KMS-11 (cell line): ENCODE results near the gene GUCA1A.
"Not testable (repeated sequence)": the region's sequence is repeated elsewhere in the genome, so short reads cannot be mapped to it uniquely, and the experiment has no call there.

ENCODE experiments used
- H2AFZ ChIP-seq: fragments of 200-600 bp; sonication (generic); 2 replicates; pipeline ENCODE4 v1.6.1; 2016; ENCODE audit warnings: antibody characterized with exemption, mixed run types, low read depth
- H3K27ac ChIP-seq: fragments of 200-600 bp; sonication (generic); 2 replicates; pipeline ENCODE4 v1.6.1; 2016; ENCODE audit warnings: mild to moderate bottlenecking, mixed run types
- H3K27me3 ChIP-seq: fragments of 200-600 bp; sonication (generic); 2 replicates; pipeline ENCODE4 v1.6.1; 2017; ENCODE audit warnings: mild to moderate bottlenecking, low read depth, mixed run types, moderate library complexity; ENCODE audit not compliant: insufficient read depth
- H3K36me3 ChIP-seq: fragments of 200-600 bp; sonication (generic); 2 replicates; pipeline ENCODE4 v1.6.1; 2017; ENCODE audit warnings: mild to moderate bottlenecking, mixed run types; ENCODE audit not compliant: insufficient read depth
- H3K4me1 ChIP-seq: fragments of 200-600 bp; sonication (generic); 2 replicates; pipeline ENCODE4 v1.6.1; 2016; ENCODE audit warnings: mild to moderate bottlenecking, low read depth, mixed run types; ENCODE audit not compliant: poor library complexity, severe bottlenecking
- H3K4me2 ChIP-seq: fragments of 200-600 bp; sonication (generic); 2 replicates; pipeline ENCODE4 v1.7.0; 2016; ENCODE audit warnings: mild to moderate bottlenecking, mixed run types
- H3K4me3 ChIP-seq: fragments of 200-600 bp; sonication (generic); IDR thresholded peaks from 2 replicates; pipeline ENCODE4 v1.6.1; 2017; ENCODE audit warnings: low read depth, low read length, mixed read lengths; ENCODE audit not compliant: insufficient read depth
- H3K79me2 ChIP-seq: fragments of 200-600 bp; sonication (generic); 2 replicates; pipeline ENCODE4 v1.6.1; 2016; ENCODE audit warnings: low read depth, mixed run types; ENCODE audit not compliant: insufficient read depth
- H3K9ac ChIP-seq: fragments of 200-600 bp; sonication (generic); 2 replicates; pipeline ENCODE4 v1.6.1; 2016; ENCODE audit warnings: mild to moderate bottlenecking, mixed run types
- H4K20me1 ChIP-seq: fragments of 200-600 bp; sonication (generic); 2 replicates; pipeline ENCODE4 v1.6.1; 2016; ENCODE audit warnings: mild to moderate bottlenecking, mixed run types; ENCODE audit not compliant: insufficient read depth
- TF ChIP-seq, protein P1 (sequence below): fragments of 200-600 bp; sonication (generic); conservative IDR thresholded peaks from 2 replicates; pipeline ENCODE4 v1.6.1; 2017; ENCODE audit warnings: low read depth, mild to moderate bottlenecking, antibody characterized with exemption, low read length, moderate library complexity, mixed read lengths

Gene GUCA1A

DNA sequence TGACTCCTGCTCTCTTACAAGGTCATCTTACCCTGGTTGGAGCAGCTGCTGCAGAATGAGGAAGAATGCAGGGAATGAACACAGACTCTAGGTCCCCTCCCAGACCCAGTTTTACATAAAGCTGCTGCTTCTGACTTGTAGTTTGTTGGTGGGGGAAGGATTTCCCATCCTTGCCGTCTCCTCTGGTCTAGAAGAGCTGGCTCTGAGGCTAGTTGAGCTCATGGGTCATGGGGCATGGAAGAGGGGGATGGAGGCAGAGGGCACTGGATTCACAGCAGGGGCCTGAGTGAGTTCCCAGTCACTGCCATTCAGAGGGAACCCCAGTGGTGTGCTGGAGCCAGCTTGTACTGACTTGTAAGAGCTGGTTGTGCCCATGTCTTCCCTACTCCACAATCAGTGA lies 9.2 kb upstream of the GUCA1A start:
- Histone ChIP-seq H3K27me3 (no peaks in the 10 kb centered on the region; the same call in 1 of the 2 replicates), H4K20me1 (no peaks in the 10 kb centered on the region), H3K4me3 (no peak overlapping the region), H3K4me1 (peaks cover 12% of the 10 kb centered on the region), H3K27ac (no peak overlapping the region), H3K79me2 (no peaks in the 10 kb centered on the region), H3K36me3 (no peaks in the 10 kb centered on the region), H3K9ac (no peak overlapping the region), H3K4me2 (no peak overlapping the region), H2AFZ (no peak overlapping the region)
- TF ChIP-seq, protein P1, sequence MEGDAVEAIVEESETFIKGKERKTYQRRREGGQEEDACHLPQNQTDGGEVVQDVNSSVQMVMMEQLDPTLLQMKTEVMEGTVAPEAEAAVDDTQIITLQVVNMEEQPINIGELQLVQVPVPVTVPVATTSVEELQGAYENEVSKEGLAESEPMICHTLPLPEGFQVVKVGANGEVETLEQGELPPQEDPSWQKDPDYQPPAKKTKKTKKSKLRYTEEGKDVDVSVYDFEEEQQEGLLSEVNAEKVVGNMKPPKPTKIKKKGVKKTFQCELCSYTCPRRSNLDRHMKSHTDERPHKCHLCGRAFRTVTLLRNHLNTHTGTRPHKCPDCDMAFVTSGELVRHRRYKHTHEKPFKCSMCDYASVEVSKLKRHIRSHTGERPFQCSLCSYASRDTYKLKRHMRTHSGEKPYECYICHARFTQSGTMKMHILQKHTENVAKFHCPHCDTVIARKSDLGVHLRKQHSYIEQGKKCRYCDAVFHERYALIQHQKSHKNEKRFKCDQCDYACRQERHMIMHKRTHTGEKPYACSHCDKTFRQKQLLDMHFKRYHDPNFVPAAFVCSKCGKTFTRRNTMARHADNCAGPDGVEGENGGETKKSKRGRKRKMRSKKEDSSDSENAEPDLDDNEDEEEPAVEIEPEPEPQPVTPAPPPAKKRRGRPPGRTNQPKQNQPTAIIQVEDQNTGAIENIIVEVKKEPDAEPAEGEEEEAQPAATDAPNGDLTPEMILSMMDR, result no peak

DNA sequence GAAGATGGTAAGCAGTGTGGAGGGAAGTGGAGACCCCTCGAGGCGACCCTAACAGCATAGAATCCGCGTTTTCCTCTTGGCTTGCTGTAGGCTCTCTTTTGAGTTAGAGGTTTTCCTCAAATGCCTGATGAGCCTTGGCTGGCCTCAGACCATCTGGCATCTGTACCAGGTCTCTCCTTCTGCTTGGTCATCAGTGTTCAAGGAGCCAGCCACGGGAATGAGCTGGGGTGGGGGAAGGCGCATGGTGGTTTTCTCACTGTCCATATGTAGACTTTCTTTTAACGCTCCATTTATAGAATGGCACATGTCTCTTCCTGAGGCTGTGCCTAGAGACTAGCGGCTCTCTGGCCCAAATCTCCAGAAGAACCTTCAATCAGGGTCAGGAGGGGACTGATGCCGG lies 8.1 kb upstream of the GUCA1A start:
- Histone ChIP-seq H4K20me1 (no peaks in the 10 kb centered on the region), H3K36me3 (no peaks in the 10 kb centered on the region), H3K4me3 (no peak overlapping the region), H3K4me1 (peaks cover 12% of the 10 kb centered on the region), H2AFZ (no peak overlapping the region), H3K27ac (no peak overlapping the region), H3K4me2 (no peak overlapping the region), H3K79me2 (no peaks in the 10 kb centered on the region), H3K9ac (no peak overlapping the region), H3K27me3 (no peaks in the 10 kb centered on the region; the same call in 1 of the 2 replicates)
- TF ChIP-seq, protein P1, result no peak

DNA sequence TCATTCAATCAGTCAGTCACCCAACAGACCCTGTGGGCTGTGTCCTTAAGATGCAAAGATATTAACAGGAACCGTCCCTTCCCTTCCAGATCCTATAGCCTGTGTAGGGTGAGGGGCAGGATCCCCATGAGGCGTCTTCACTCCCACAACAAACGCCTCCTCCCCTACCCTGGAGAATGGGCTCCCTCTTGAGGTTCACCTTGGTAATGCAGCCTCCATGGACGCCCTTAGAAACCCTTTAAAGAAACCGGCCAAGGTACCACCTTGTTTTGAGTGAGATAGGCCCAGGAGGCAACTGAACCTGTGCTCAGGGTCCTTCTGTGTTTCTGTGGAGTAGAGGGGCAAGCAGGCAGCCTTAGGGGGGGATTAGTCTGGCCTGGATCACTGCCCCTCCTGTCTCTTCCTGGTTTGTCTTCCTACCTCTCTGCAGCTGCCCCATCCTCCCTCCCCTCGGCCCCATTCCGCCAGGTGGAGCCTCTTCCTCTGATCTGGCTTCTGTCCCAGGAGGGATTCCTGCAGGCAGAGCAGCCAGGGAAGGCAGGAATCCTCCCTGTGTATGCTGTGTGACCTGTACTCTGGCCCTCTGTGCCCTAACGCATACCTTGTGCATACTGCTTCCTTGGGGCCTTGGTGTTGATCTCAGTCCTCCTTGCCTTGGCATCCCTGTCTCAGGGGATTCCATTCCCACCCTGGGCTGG lies 6.6 kb upstream of the GUCA1A start:
- H3K4me2 ChIP-seq, result no peak overlapping the region
- TF ChIP-seq, protein P1, result peak; percentile 94
- H3K9ac ChIP-seq, result no peak overlapping the region
- H3K27me3 ChIP-seq, result no peaks in the 10 kb centered on the region; the same call in 1 of the 2 replicates
- no peak overlapping the region for H3K4me3 ChIP-seq
- no peaks in the 10 kb centered on the region for H3K36me3 ChIP-seq
- H3K79me2 ChIP-seq, result no peaks in the 10 kb centered on the region
- peak overlapping the region; percentile 61 for H2AFZ ChIP-seq
- no peaks in the 10 kb centered on the region for H4K20me1 ChIP-seq
- no peak overlapping the region for H3K27ac ChIP-seq
- H3K4me1 ChIP-seq, result peaks cover 12% of the 10 kb centered on the region

DNA sequence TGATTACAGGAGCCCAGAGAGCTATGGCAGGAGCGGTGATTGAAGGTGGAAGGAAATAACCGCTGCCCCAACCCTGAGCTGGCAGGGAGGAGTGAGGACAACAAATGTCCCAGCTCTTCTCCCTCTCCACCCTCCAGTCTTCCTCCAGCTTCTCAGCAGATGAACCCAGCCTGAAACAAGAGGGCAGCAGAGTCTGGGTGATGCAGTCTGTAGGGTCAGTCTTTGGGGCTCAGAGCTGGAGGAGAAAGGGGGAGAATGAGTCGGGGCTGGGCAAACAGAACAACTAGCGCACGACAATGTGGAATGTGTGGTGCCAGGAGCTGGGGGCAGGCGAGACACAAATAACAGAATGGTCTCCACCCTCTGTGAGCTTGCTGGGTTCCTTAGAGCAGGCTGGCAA lies 4.5 kb upstream of the GUCA1A start:
- Histone ChIP-seq H3K4me3 (no peak overlapping the region), H3K4me1 (peaks cover 12% of the 10 kb centered on the region), H3K27me3 (no peaks in the 10 kb centered on the region), H3K27ac (no peak overlapping the region), H3K4me2 (no peak overlapping the region), H3K9ac (no peak overlapping the region), H3K79me2 (no peaks in the 10 kb centered on the region), H3K36me3 (no peaks in the 10 kb centered on the region), H4K20me1 (no peaks in the 10 kb centered on the region), H2AFZ (no peak overlapping the region)
- TF ChIP-seq, protein P1, result no peak

DNA sequence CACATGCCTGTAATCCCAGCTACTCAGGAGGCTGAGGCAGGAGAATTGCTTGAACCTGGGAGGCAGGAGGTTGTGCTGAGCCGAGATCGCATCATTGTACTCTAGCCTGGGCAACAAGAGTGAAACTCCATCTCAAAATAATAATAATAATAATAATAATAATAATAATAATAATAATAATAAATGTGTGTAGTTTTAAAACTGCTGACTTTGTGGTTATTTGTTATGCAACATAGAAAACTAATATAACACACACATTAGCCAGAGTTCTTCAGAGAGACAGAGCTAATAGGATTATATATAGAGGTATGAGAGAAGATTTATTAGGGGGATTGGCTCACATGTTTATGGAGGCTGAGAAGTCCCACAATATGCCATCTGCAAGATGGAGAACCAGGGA lies 3.4 kb upstream of the GUCA1A start:
- H3K4me1 ChIP-seq, result peaks cover 11% of the 10 kb centered on the region
- H2AFZ ChIP-seq, H3K4me2 ChIP-seq, H3K27ac ChIP-seq, H3K36me3 ChIP-seq, H3K79me2 ChIP-seq, H4K20me1 ChIP-seq, H3K4me3 ChIP-seq, H3K9ac ChIP-seq, H3K27me3 ChIP-seq: not testable (repeated sequence)
